Ovary (tissue), 9 donors: Measurements from ENCODE around the gene ITLN2. TPM values are rescaled to one million over a fixed set of nuclear protein-coding genes. Genes with fewer than 3 reads are reported as not detected.
"Not testable (repeated sequence)": the region's sequence is repeated elsewhere in the genome, so short reads cannot be mapped to it uniquely, and the experiment has no call there.

ENCODE experiments used
- DNase-seq, 5 donors: peaks; one replicate each; pipeline ENCODE4 v3.0.0-alpha.2; 2019 to 2020
- H3K27ac ChIP-seq, 2 donors: fragments of 200-600 bp; one replicate each; pipeline versions ENCODE4 v1.5.1 to v1.8.0; 2019 to 2022
- H3K27me3 ChIP-seq: fragments of 200-600 bp; one replicate; pipeline ENCODE4 v1.8.0; 2022
- H3K36me3 ChIP-seq: fragments of 200-600 bp; sonication (generic); one replicate; pipeline ENCODE4 v1.5.1; 2019
- H3K4me1 ChIP-seq: one replicate; pipeline ENCODE4 v1.8.1; 2013; ENCODE audit warnings: mild to moderate bottlenecking, moderate library complexity; ENCODE audit not compliant: insufficient read depth
- H3K4me3 ChIP-seq: fragments of 200-600 bp; sonication (generic); one replicate; pipeline ENCODE4 v1.5.1; 2017
- H3K9me3 ChIP-seq, 2 donors: fragments of 200-600 bp in 1 of 2; sonication (generic) in 1 of 2; one replicate each; pipeline versions ENCODE4 v1.5.1 to v1.8.1; 2013 to 2019; ENCODE audit warnings: mild to moderate bottlenecking in 1 of 2, moderate library complexity in 1 of 2
- CTCF ChIP-seq, 3 donors: fragments of 450-650 bp in 2 of 3; fragments of 200-600 bp in 1 of 3; IDR thresholded peaks; one replicate each; pipeline versions ENCODE4 v1.5.1 to v1.8.0; 2016 to 2022; ENCODE audit warnings: antibody characterized with exemption in 3 of 3, mild to moderate bottlenecking in 1 of 3
- EP300 ChIP-seq: sonication (generic); formaldehyde crosslinking; IDR thresholded peaks from one replicate; pipeline ENCODE4 v1.6.1; 2017; ENCODE audit warnings: antibody characterized with exemption
- POLR2A ChIP-seq: fragments of 450-650 bp; IDR thresholded peaks from one replicate; pipeline ENCODE4 v1.6.1; 2017; ENCODE audit warnings: antibody characterized with exemption, mild to moderate bottlenecking, moderate library complexity
- WGBS, 3 donors: extraction: QIAGEN DNeasy Blood & Tissue Kit in 1 of 3; methylation state at CpG; one replicate each; pipeline versions ENCODE4 v1.1.5 to v1.1.7; 2013 to 2017; 5-methylcytosine and 5-hydroxymethylcytosine counted together
- intact Hi-C, 4 donors: fragments of 100-400 bp; cut with DNase I; formaldehyde crosslinking; loops; one replicate each; pipeline versions ENCODE4 v1.11.0 to v1.15.1; 2022 to 2023
- polyA plus RNA-seq, 2 donors: library from polyadenylated mRNA; stranded (reverse); fragments of 200-250 nt in 1 of 2; fragments of 350-450 nt in 1 of 2; fragmentation: Illumina TruSeq in 1 of 2; extraction: RNeasy Lipid Tissue Mini Kit (QIAGEN cat#74804) in 1 of 2; gene quantifications; one replicate each; pipeline ENCODE4 v1.2.3, GENCODE V29; 2013 to 2014
- total RNA-seq, 7 donors: library from RNA; depleted of rRNA in 2 of 7; stranded (reverse); fragments of >200 nt in 2 of 7; fragmentation: NEBNext Ultra II Directional in 3 of 7; extraction: Animal tissue kit (Norgen Biotek cat#: 25700) in 3 of 7; gene quantifications; one replicate each; pipeline versions ENCODE4 v1.1.0 to v1.2.4, GENCODE V29; 2016 to 2023
- donor health status: DM: no; HTN: no; CAD: no; lungs with moderate emphysema.
- donor health status: DM: no; HTN: no; CAD: no.
- donor health status: Bipolar disorder and iron deficiency.
- donor health status: DM: yes; HTN: yes; CAD: no.
- donor health status: DM: no; HTN: no; CAD: no.
- donor health status: DM: yes; HTN: yes; CAD: no.

Gene ITLN2
- total and polyA plus RNA-seq, 9 donors: 0.53 to 7.6 (median 2.3) TPM

- no peaks in the 10 kb centered on the region for H3K36me3 ChIP-seq
- H3K4me1 ChIP-seq: peaks cover 16% of the 10 kb centered on the region
- H3K9me3 ChIP-seq: no peaks in the 10 kb centered on the region
- H3K27ac ChIP-seq: peak overlapping the region in 1 of 2 donors; percentile 4
- no peak for DNase-seq
- no peak overlapping the region for H3K4me3 ChIP-seq
- no peaks in the 10 kb centered on the region for H3K27me3 ChIP-seq
- TF ChIP-seq EP300: no peak
- TF ChIP-seq CTCF (IDR thresholded peaks at IDR 0.05): no peak
- TF ChIP-seq POLR2A: no peak
- WGBS, 3 donors: 5 to 12% (median 6%) methylated on average over 7 of the region's 7 CpGs
- intact Hi-C loops: no loop called here
Measured at GRCh38 chr1:160911441-160911840, 43.2 kb downstream of the ITLN2 start.

GRCh38 chr1:160910170-160910750 lies 44.3 kb downstream of the ITLN2 start:
- WGBS, 3 donors: 74 to 91% (median 83%) methylated on average over 6 of the region's 6 CpGs
- H3K27me3 ChIP-seq: no peaks in the 10 kb centered on the region
- H3K4me3 ChIP-seq: no peak overlapping the region
- no peaks in the 10 kb centered on the region for H3K36me3 ChIP-seq
- no peak overlapping the region for H3K27ac ChIP-seq
- intact Hi-C loops: no loop called here
- no peaks in the 10 kb centered on the region for H3K9me3 ChIP-seq
- H3K4me1 ChIP-seq: peaks cover 21% of the 10 kb centered on the region
- TF ChIP-seq POLR2A: no peak
- no peak for TF ChIP-seq CTCF (IDR thresholded peaks at IDR 0.05)
- no peak for TF ChIP-seq EP300
- no peak for DNase-seq

- WGBS, 3 donors: 6 to 13% (median 6%) methylated on average over 7 of the region's 7 CpGs
- TF ChIP-seq POLR2A (no peak), CTCF (IDR thresholded peaks at IDR 0.05) (no peak), EP300 (no peak)
Measured at GRCh38 chr1:160907976-160908375, 46.6 kb downstream of the ITLN2 start.

GRCh38 chr1:160905617-160905989 lies 49.0 kb downstream of the ITLN2 start:
- no peaks in the 10 kb centered on the region for H3K27me3 ChIP-seq
- no peak overlapping the region for H3K4me3 ChIP-seq
- peak overlapping the region in 1 of 2 donors; percentile 47 for H3K27ac ChIP-seq
- DNase-seq: no peak
- WGBS, 3 donors: 86 to 93% (median 93%) methylated on average over 4 of the region's 4 CpGs
- no peak for TF ChIP-seq POLR2A
- no peaks in the 10 kb centered on the region for H3K9me3 ChIP-seq
- H3K36me3 ChIP-seq: no peaks in the 10 kb centered on the region
- peaks cover 21% of the 10 kb centered on the region for H3K4me1 ChIP-seq
- intact Hi-C loops: no loop called here

More at GRCh38 chr1:160907976-160908375, 46.6 kb downstream of the ITLN2 start:
- intact Hi-C loops: no loop called here
- no peaks in the 10 kb centered on the region for H3K27me3 ChIP-seq
- H3K27ac ChIP-seq: peak overlapping the region in 1 of 2 donors; percentile 48
- no peaks in the 10 kb centered on the region for H3K36me3 ChIP-seq
- H3K9me3 ChIP-seq: no peaks in the 10 kb centered on the region
- DNase-seq: peak in 4 of 5 donors; percentile 24 to 65 (median 47)
- H3K4me1 ChIP-seq: peaks cover 26% of the 10 kb centered on the region
- H3K4me3 ChIP-seq: no peak overlapping the region

- WGBS, 3 donors: 21 to 37% (median 27%) methylated on average over 8 of the region's 8 CpGs
- TF ChIP-seq CTCF (IDR thresholded peaks at IDR 0.05): no peak
- Histone ChIP-seq H3K27ac (peak overlapping the region in 1 of 2 donors; percentile 47), H3K4me1 (peaks cover 21% of the 10 kb centered on the region), H3K4me3 (no peak overlapping the region), H3K27me3 (no peaks in the 10 kb centered on the region), H3K9me3 (no peaks in the 10 kb centered on the region), H3K36me3 (no peaks in the 10 kb centered on the region)
- no peak for DNase-seq
- intact Hi-C loops: no loop called here
Measured at GRCh38 chr1:160904783-160905616, 49.6 kb downstream of the ITLN2 start.

GRCh38 chr1:160902251-160902650 lies 52.4 kb downstream of the ITLN2 start:
- DNase-seq, H3K4me3 ChIP-seq, H3K27ac ChIP-seq, intact Hi-C loops, H3K9me3 ChIP-seq, H3K36me3 ChIP-seq, H3K27me3 ChIP-seq: not testable (repeated sequence)
- peaks cover 19% of the 10 kb centered on the region for H3K4me1 ChIP-seq
- 4 to 37% (median 24%) methylated on average over 1 of the region's 1 CpG for WGBS, 3 donors
